ENCODE results near the gene ELL. TPM values are rescaled to one million over a fixed set of nuclear protein-coding genes. Genes with fewer than 3 reads are reported as not detected.
A peak's percentile ranks its signal among the peaks of the same experiment; 100 is the strongest.

ELL gene
- total RNA-seq, 2 experiments from 2014 or later: 46.2 to 46.8 TPM

- ATAC-seq (ENCODE audit: poor library complexity): peak; percentile 79
These were observed 6.8 kb downstream of the ELL start for GRCh38 chr19:18514800-18515682.

GRCh38 chr19:18513868-18514267, 8.0 kb downstream of the ELL start:
- intact Hi-C loops (cut with DNase I, micrococcal nuclease): no loop called here
- Mint-ChIP-seq H3K27me3 (no peaks in the 10 kb centered on the region), H3K36me3 (ENCODE audit: low read depth) (no peaks in the 10 kb centered on the region), H3K27ac (no peak overlapping the region), H3K4me3 (no peak overlapping the region), H3K4me1 (ENCODE audit: low read depth) (peaks cover 22% of the 10 kb centered on the region), H3K9me3 (no peaks in the 10 kb centered on the region)
- no peak for DNase-seq
- ChIA-PET CTCF (no interaction called here), POLR2A (no interaction called here)
- Histone ChIP-seq H3K4me1 (ENCODE audit: insufficient read depth, low read length) (peaks cover 77% of the 10 kb centered on the region), H3K27ac (ENCODE audit: low read depth in 1 of 2, low read length in 2 of 2) (no peak overlapping the region), H3K4me3 (ENCODE audit: low read length) (no peak overlapping the region), H3K9me3 (ENCODE audit: control insufficient read depth in 1 of 2, insufficient read depth in 1 of 2, low read length in 2 of 2) (no peaks in the 10 kb centered on the region), H3K27me3 (ENCODE audit: control insufficient read depth in 1 of 2, insufficient read depth in 2 of 2, low read length in 2 of 2) (no peaks in the 10 kb centered on the region), H3K36me3 (ENCODE audit: insufficient read depth, low read length) (peaks cover 13% of the 10 kb centered on the region)
- TF ChIP-seq CTCF (IDR thresholded peaks at IDR 0.05): no peak
- no peak for ATAC-seq (ENCODE audit: poor library complexity)

More at GRCh38 chr19:18514800-18515682, 6.8 kb downstream of the ELL start:
- no peaks in the 10 kb centered on the region for H3K27me3 Mint-ChIP-seq
- H3K9me3 ChIP-seq (ENCODE audit: control insufficient read depth in 1 of 2, insufficient read depth in 1 of 2, low read length in 2 of 2): no peaks in the 10 kb centered on the region
- CTCF ChIA-PET: interaction anchor here (1.1 kb wide), 1 partner anchor 40 kb away, joined by 3 read pairs; no protein-coding TSS in a partner anchor
- peaks cover 24% of the 10 kb centered on the region for H3K4me1 Mint-ChIP-seq (ENCODE audit: low read depth)
- H3K36me3 ChIP-seq (ENCODE audit: insufficient read depth, low read length): peaks cover 16% of the 10 kb centered on the region
- H3K4me3 ChIP-seq (ENCODE audit: low read length): no peak overlapping the region
- H3K27ac Mint-ChIP-seq: peak overlapping the region; percentile 47
- H3K4me1 ChIP-seq (ENCODE audit: insufficient read depth, low read length): peaks cover 77% of the 10 kb centered on the region
- no peaks in the 10 kb centered on the region for H3K9me3 Mint-ChIP-seq
- POLR2A ChIA-PET: interaction anchor here (1.9 kb wide), 1 partner anchor 8 kb away, joined by 4 read pairs; no protein-coding TSS in a partner anchor
- no peak for TF ChIP-seq CTCF (IDR thresholded peaks at IDR 0.05)
- intact Hi-C loops (cut with DNase I, micrococcal nuclease): loop anchor here in 1 of 2 experiments (5.0 kb wide), 1 partner anchor 43 kb away; no protein-coding TSS in a partner anchor
- H3K36me3 Mint-ChIP-seq (ENCODE audit: low read depth): no peaks in the 10 kb centered on the region
- H3K27ac ChIP-seq (ENCODE audit: low read depth in 1 of 2, low read length in 2 of 2): peak overlapping the region in 1 of 2 donors; percentile 52
- H3K27me3 ChIP-seq (ENCODE audit: control insufficient read depth in 1 of 2, insufficient read depth in 2 of 2, low read length in 2 of 2): no peaks in the 10 kb centered on the region
- peak in 7 of 14 experiments; percentile 20 to 82 (median 49) for DNase-seq
- H3K4me3 Mint-ChIP-seq: peak overlapping the region; percentile 20

- Histone ChIP-seq H3K27ac (ENCODE audit: low read depth in 1 of 2, low read length in 2 of 2) (no peak overlapping the region), H3K36me3 (ENCODE audit: insufficient read depth, low read length) (peaks cover 6% of the 10 kb centered on the region), H3K4me3 (ENCODE audit: low read length) (no peak overlapping the region), H3K4me1 (ENCODE audit: insufficient read depth, low read length) (peaks cover 79% of the 10 kb centered on the region), H3K9me3 (ENCODE audit: control insufficient read depth in 1 of 2, insufficient read depth in 1 of 2, low read length in 2 of 2) (no peaks in the 10 kb centered on the region), H3K27me3 (ENCODE audit: control insufficient read depth in 1 of 2, insufficient read depth in 2 of 2, low read length in 2 of 2) (no peaks in the 10 kb centered on the region)
- Mint-ChIP-seq H3K27me3 (no peaks in the 10 kb centered on the region), H3K4me3 (no peak overlapping the region), H3K27ac (no peak overlapping the region), H3K4me1 (ENCODE audit: low read depth) (peaks cover 46% of the 10 kb centered on the region), H3K36me3 (ENCODE audit: low read depth) (no peaks in the 10 kb centered on the region), H3K9me3 (no peaks in the 10 kb centered on the region)
- POLR2A ChIA-PET: interaction anchor here (0.6 to 1.5 kb wide), 2 partner anchors 10 to 12 kb away, joined by 3 to 4 read pairs; partner anchors contain the start of gene ELL
- CTCF ChIA-PET: interaction anchor here (2.2 kb wide), 1 partner anchor 10 kb away, joined by 6 read pairs; no protein-coding TSS in a partner anchor
- TF ChIP-seq CTCF (IDR thresholded peaks at IDR 0.05): no peak
- no peak for ATAC-seq (ENCODE audit: poor library complexity)
- intact Hi-C loops (cut with DNase I, micrococcal nuclease): no loop called here
- DNase-seq: no peak
These were observed 11.7 kb downstream of the ELL start for GRCh38 chr19:18510216-18510615.

Data from CD4-positive, alpha-beta T cell (primary cell).